ENCODE data around the gene MRPL10. TPM values are rescaled to one million over a fixed set of nuclear protein-coding genes. Genes with fewer than 3 reads are reported as not detected.

Gene MRPL10
- total RNA-seq, 1 donor from 2014 or later: 48.2 TPM

- H3K79me2 ChIP-seq (ENCODE audit: low read depth): peaks cover 25% of the 10 kb centered on the region
- TF ChIP-seq EZH2 (IDR thresholded peaks at IDR 0.05) (no peak), CTCF (IDR thresholded peaks at IDR 0.05) (no peak), EZH2phosphoT487 (IDR thresholded peaks at IDR 0.05) (no peak)
- Mint-ChIP-seq H3K27ac (no peak overlapping the region), H3K36me3 (peaks cover 10% of the 10 kb centered on the region), H3K9me3 (no peaks in the 10 kb centered on the region), H3K4me3 (peak overlapping the region; percentile 98), H3K27me3 (ENCODE audit: insufficient read depth, low read depth) (peaks cover 6% of the 10 kb centered on the region), H3K4me1 (peaks cover 20% of the 10 kb centered on the region)
- H3K27me3 ChIP-seq: no peaks in the 10 kb centered on the region
- H3K36me3 ChIP-seq: no peaks in the 10 kb centered on the region
- H3K27ac ChIP-seq: no peak overlapping the region
- H3K4me2 ChIP-seq: no peak overlapping the region
- peaks cover 10% of the 10 kb centered on the region for H3F3A ChIP-seq (ENCODE audit: low read depth)
- DNase-seq (ENCODE audit: low spot score): no peak
- no peak overlapping the region for H3K4me3 ChIP-seq
- H4K20me1 ChIP-seq (ENCODE audit: low read depth): no peaks in the 10 kb centered on the region
- H3K9ac ChIP-seq: no peak overlapping the region
- H3K4me1 ChIP-seq: no peaks in the 10 kb centered on the region
- no peak overlapping the region for H2AFZ ChIP-seq (replicated peaks)
- H3K9me3 ChIP-seq (ENCODE audit: low read depth): no peaks in the 10 kb centered on the region
Observed at GRCh38 chr17:47829870-47830269, 1.5 kb downstream of the MRPL10 start.

- Mint-ChIP-seq H3K36me3 (peaks cover 10% of the 10 kb centered on the region), H3K27ac (no peak overlapping the region), H3K9me3 (no peaks in the 10 kb centered on the region), H3K27me3 (ENCODE audit: insufficient read depth, low read depth) (no peaks in the 10 kb centered on the region), H3K4me3 (no peak overlapping the region), H3K4me1 (peaks cover 12% of the 10 kb centered on the region)
- H4K20me1 ChIP-seq (ENCODE audit: low read depth): peaks cover 5% of the 10 kb centered on the region
- no peak overlapping the region for H2AFZ ChIP-seq (replicated peaks)
- H3K36me3 ChIP-seq: no peaks in the 10 kb centered on the region
- DNase-seq (ENCODE audit: low spot score): no peak
- no peak overlapping the region for H3K27ac ChIP-seq
- no peaks in the 10 kb centered on the region for H3K79me2 ChIP-seq (ENCODE audit: low read depth)
- H3K9me3 ChIP-seq (ENCODE audit: low read depth): no peaks in the 10 kb centered on the region
- TF ChIP-seq EZH2phosphoT487 (IDR thresholded peaks at IDR 0.05) (no peak), EZH2 (IDR thresholded peaks at IDR 0.05) (no peak), CTCF (IDR thresholded peaks at IDR 0.05) (no peak)
- no peak overlapping the region for H3K4me3 ChIP-seq
- no peak overlapping the region for H3K4me2 ChIP-seq
- no peaks in the 10 kb centered on the region for H3F3A ChIP-seq (ENCODE audit: low read depth)
- peaks cover 5% of the 10 kb centered on the region for H3K4me1 ChIP-seq
- no peaks in the 10 kb centered on the region for H3K27me3 ChIP-seq
- H3K9ac ChIP-seq: no peak overlapping the region
Observed at GRCh38 chr17:47823519-47823918, 7.8 kb downstream of the MRPL10 start.

DNA sequence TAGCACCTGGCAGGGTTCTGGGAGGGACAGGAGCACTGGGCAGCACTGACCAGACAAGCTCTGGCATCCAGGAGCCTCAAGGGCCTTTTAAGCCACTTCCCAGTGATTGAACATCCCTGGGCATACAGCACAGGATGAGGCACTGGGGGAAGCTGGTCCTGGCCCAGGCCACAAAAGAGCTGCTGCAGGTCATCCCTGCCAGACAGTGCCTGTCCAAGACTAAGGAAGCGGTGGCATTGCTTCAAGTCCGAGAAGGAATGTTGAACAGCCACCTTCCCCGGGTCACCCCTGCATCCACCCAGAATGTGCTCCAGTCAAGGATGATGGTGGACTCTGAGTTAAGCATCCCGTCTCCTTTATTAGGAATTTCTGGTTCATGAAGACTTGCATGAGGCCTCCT lies 8.6 kb downstream of the MRPL10 start:
- H3K36me3 Mint-ChIP-seq: peaks cover 7% of the 10 kb centered on the region
- peaks cover 5% of the 10 kb centered on the region for H3K4me1 ChIP-seq
- H3K79me2 ChIP-seq (ENCODE audit: low read depth): no peaks in the 10 kb centered on the region
- no peak overlapping the region for H3K4me2 ChIP-seq
- H2AFZ ChIP-seq (replicated peaks): no peak overlapping the region
- H3K9ac ChIP-seq: no peak overlapping the region
- no peak overlapping the region for H3K4me3 ChIP-seq
- no peak overlapping the region for H3K27ac Mint-ChIP-seq
- DNase-seq (ENCODE audit: low spot score): no peak
- H3K4me3 Mint-ChIP-seq: peak overlapping the region; percentile 94
- no peaks in the 10 kb centered on the region for H3K27me3 ChIP-seq
- no peaks in the 10 kb centered on the region for H3F3A ChIP-seq (ENCODE audit: low read depth)
- H3K27ac ChIP-seq: no peak overlapping the region
- H4K20me1 ChIP-seq (ENCODE audit: low read depth): peaks cover 5% of the 10 kb centered on the region
- H3K9me3 Mint-ChIP-seq: no peaks in the 10 kb centered on the region
- no peaks in the 10 kb centered on the region for H3K27me3 Mint-ChIP-seq (ENCODE audit: insufficient read depth, low read depth)
- no peaks in the 10 kb centered on the region for H3K36me3 ChIP-seq
- no peaks in the 10 kb centered on the region for H3K9me3 ChIP-seq (ENCODE audit: low read depth)
- TF ChIP-seq EZH2 (IDR thresholded peaks at IDR 0.05) (no peak), CTCF (IDR thresholded peaks at IDR 0.05) (no peak), EZH2phosphoT487 (IDR thresholded peaks at IDR 0.05) (no peak)
- peaks cover 12% of the 10 kb centered on the region for H3K4me1 Mint-ChIP-seq

Measured in neural progenitor cell (in vitro differentiated cells).